Subcutaneous adipose tissue (tissue), 4 donors: ENCODE data around the gene INPP4A. TPM values are rescaled to one million over a fixed set of nuclear protein-coding genes. Genes with fewer than 3 reads are reported as not detected.

Experiments
- CTCF ChIP-seq: fragments of 450-650 bp; IDR thresholded peaks from one replicate; pipeline ENCODE4 v1.5.1; 2016; ENCODE audit warnings: low read depth, mild to moderate bottlenecking, control low read depth, antibody characterized with exemption, moderate library complexity
- total RNA-seq, 4 donors: library from RNA; depleted of rRNA; stranded (reverse); fragments of >200 nt; gene quantifications; one replicate each; pipeline ENCODE4 v1.1.0, GENCODE V29; 2016

INPP4A gene
- total RNA-seq, 4 donors from 2014 or later, result 18.9 to 38.2 (median 22.0) TPM

DNA sequence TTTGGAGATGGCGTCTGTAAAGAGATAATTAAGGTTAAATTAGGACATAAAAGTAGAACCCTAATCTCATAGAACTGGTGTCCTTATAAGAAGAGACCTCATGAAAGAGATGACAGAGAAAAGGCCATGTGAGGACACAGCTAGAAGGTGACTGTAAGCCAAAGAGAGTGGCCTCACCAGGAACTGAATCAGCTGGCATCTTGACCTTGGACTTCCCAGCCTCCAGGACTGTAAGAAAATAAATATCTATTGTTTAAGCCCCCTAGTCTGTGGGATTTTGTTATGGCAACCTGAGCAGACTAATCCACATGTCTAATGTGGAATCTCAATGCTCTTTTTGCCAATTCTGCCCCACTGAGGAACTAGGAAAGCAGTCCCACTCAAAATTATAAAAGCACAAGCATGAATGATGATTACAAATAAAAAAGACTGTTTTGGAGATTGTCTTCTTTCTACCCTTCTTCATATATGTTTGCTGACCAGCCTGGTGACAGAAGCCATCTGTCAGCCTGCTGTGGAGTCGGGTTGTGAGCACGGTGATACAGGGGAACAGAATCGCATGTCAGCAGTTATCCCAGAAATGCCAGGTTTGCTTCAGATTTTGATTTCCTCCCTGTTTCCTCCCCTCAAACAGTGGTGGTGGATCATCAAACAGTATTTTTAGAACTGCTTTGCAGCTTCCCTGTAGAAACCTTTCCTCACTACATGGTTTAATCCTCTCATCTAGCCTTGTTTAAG is 54.2 kb downstream of the INPP4A start:
- no peak for TF ChIP-seq CTCF

GRCh38 chr2:98500561-98500960 is 55.9 kb downstream of the INPP4A start:
- no peak for TF ChIP-seq CTCF

DNA sequence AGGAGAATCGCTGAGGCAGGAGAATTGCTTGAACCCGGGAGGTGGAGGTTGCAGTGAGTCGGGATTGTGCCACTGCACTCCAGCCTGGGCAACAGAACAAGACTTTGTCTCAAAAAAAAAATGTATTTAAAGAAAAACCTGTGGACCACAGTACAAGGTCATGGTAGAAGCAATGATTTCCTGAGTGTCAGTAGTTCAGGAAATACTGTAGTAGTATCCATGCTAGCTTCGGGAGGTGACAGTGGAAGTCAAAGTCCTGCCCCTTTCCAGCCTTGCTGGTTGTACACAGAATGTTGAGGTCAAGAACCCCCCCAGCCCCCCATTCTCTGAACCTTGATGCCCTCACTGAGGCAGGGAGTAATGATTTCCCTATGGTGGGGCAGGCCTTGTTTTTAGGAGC is 56.6 kb downstream of the INPP4A start:
- TF ChIP-seq CTCF, result no peak

DNA sequence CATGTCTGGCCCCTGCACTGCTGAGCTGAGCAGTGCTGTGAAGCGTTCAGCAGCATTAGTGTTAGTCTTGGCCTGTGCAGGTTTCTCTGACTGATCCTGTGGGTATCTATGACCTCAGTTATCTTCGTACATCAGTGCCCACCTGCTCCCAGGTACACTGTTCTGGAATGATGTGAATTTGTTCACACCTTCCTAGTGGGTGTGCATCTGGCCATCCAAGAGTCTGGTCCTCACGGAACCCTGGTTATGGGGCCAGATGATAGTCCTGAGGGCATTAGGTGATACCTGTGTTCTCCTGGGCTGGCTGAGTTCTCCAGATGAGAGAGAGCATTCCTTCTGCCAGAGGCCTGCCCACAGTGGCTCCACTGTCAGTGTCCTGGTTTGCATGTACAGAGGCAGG is 57.2 kb downstream of the INPP4A start:
- TF ChIP-seq CTCF, result no peak

GRCh38 chr2:98502556-98503335 is 58.1 kb downstream of the INPP4A start:
- TF ChIP-seq CTCF, result no peak

DNA sequence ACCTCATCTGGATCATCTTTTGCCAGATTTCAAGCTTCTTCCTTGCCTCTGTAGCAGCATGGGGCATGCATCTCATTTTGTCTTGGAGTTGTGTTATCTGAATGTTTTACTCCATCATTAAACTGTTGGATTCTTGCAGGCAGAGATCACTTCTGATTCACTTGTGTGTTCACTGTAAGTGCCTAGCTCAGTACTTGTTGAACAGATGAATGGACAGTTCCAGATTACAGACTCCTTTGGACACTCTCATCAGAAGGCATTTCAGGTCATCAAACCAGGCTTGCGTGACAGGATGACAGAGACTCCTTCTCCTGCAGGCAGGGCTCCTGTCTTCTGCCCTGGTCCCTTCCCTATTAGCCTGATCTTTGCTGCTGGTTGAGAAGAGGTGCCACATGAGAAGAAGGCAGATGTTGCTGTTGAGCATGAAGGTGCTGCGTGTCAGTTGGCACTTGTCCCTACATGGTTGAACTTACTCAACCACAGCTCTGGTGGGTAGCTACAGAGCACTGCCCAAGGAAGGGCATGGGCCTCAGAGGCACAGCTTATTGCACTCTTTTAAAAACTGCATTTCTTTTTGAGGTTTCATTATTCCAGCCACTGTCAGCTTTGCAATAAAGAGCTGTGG is 58.9 kb downstream of the INPP4A start:
- no peak for TF ChIP-seq CTCF

DNA sequence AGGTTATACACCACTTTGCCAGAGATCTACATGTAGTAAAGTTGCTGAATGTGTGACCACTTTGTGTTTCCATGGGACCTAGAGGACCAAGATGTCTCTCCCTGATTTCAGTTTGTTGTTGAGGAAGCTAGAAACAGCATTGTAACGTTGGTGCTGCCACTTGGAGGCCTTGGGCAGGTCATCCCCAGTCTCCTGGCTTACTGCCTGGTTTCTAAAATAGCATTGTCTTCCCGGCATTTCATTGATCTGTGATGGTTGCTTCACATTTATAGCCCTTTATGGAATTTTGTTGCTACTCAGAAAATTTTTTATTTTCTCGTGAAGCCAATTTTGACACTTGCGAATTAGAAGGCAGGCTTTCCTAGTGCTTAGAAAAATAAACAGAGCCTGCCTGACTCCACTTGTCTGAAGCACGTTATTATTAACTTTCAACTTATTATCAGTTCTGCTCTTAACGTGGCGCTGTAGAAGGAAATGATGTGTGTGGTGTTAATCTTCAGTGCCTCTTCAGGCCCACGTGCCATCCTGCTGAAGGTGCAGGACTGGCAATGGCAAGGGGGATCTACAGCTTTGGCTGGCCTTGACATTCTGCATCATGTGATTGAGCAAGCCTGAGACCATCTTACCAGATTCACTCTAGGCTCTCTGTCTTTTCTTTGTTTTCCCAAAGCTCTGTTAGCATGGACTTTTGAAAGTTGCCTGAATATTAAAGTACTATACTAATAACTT is 59.9 kb downstream of the INPP4A start:
- no peak for TF ChIP-seq CTCF
